SU-DHL-6 (cell line): ENCODE measurements around the gene GPD1.

ENCODE experiments used
- H2AFZ ChIP-seq: fragments of 200-600 bp; sonication (generic); 2 replicates; pipeline ENCODE4 v1.6.1; 2014; ENCODE audit warnings: low read depth, mild to moderate bottlenecking, moderate library complexity, mixed read lengths, antibody characterized with exemption, low read length; ENCODE audit not compliant: severe bottlenecking
- H3F3A ChIP-seq: fragments of 200-600 bp; shearing (Covaris generic); 2 replicates; pipeline ENCODE4 v1.6.0; 2016; ENCODE audit warnings: antibody characterized with exemption, mild to moderate bottlenecking; ENCODE audit not compliant: insufficient read depth
- H3K27ac ChIP-seq: fragments of 200-600 bp; sonication (generic); 2 replicates; pipeline ENCODE4 v1.5.1; 2016; ENCODE audit warnings: low read depth, mild to moderate bottlenecking, low read length, moderate library complexity, mixed read lengths
- H3K27me3 ChIP-seq: fragments of 200-600 bp; sonication (generic), shearing (Covaris generic); 2 replicates; pipeline ENCODE4 v1.6.0; 2014; ENCODE audit warnings: mild to moderate bottlenecking, low read length
- H3K36me3 ChIP-seq: fragments of 200-600 bp; sonication (generic); 2 replicates; pipeline ENCODE4 v1.6.1; 2014; ENCODE audit warnings: mild to moderate bottlenecking, low read length, mixed read lengths
- H3K4me2 ChIP-seq: fragments of 300-600, 200-600 bp; shearing (Covaris generic), sonication (generic); 2 replicates; pipeline ENCODE4 v1.6.0; 2014; ENCODE audit warnings: low read length, low read depth, mild to moderate bottlenecking; ENCODE audit not compliant: poor library complexity, severe bottlenecking
- H3K4me3 ChIP-seq: fragments of 200-600 bp; sonication (generic); 2 replicates; pipeline ENCODE4 v1.5.1; 2014; ENCODE audit warnings: antibody characterized with exemption, low read length, mild to moderate bottlenecking, mixed read lengths; ENCODE audit not compliant: insufficient read depth, poor library complexity, severe bottlenecking
- H3K79me2 ChIP-seq: fragments of 200-600 bp; sonication (generic); 2 replicates; pipeline ENCODE4 v1.6.1; 2014; ENCODE audit warnings: mild to moderate bottlenecking, low read length, moderate library complexity; ENCODE audit not compliant: insufficient read depth
- H3K9ac ChIP-seq: fragments of 200-600 bp; sonication (generic); 2 replicates; pipeline ENCODE4 v1.7.0; 2014; ENCODE audit warnings: mild to moderate bottlenecking, low read length
- H3K9me2 ChIP-seq: fragments of 200-600 bp; sonication (generic); replicated peaks from 2 replicates; pipeline ENCODE4 v1.6.1; 2014; ENCODE audit warnings: low read length; ENCODE audit not compliant: insufficient read depth
- H3K9me3 ChIP-seq: fragments of 200-600 bp; sonication (generic); 2 replicates; pipeline ENCODE4 v1.6.1; 2014; ENCODE audit warnings: low read length, mixed read lengths; ENCODE audit not compliant: insufficient read depth
- H4K20me1 ChIP-seq: fragments of 200-600 bp; sonication (generic); 2 replicates; pipeline ENCODE4 v1.6.1; 2014; ENCODE audit warnings: low read depth, mild to moderate bottlenecking, antibody characterized with exemption, low read length, moderate library complexity, mixed read lengths
- CTCF ChIP-seq: fragments of 200-600 bp; sonication (generic); IDR thresholded peaks from one replicate; pipeline ENCODE4 v1.5.1; 2017; ENCODE audit warnings: antibody characterized with exemption, mild to moderate bottlenecking, low read length, moderate library complexity; ENCODE audit not compliant: insufficient read depth, poor library complexity, severe bottlenecking
- EZH2phosphoT487 ChIP-seq: fragments of 200-600 bp; sonication (generic), shearing (Covaris generic); conservative IDR thresholded peaks from 2 replicates; pipeline ENCODE4 v1.6.1; 2018; ENCODE audit warnings: mild to moderate bottlenecking, antibody characterized with exemption, low read length, moderate library complexity, mixed read lengths

The GPD1 gene

DNA sequence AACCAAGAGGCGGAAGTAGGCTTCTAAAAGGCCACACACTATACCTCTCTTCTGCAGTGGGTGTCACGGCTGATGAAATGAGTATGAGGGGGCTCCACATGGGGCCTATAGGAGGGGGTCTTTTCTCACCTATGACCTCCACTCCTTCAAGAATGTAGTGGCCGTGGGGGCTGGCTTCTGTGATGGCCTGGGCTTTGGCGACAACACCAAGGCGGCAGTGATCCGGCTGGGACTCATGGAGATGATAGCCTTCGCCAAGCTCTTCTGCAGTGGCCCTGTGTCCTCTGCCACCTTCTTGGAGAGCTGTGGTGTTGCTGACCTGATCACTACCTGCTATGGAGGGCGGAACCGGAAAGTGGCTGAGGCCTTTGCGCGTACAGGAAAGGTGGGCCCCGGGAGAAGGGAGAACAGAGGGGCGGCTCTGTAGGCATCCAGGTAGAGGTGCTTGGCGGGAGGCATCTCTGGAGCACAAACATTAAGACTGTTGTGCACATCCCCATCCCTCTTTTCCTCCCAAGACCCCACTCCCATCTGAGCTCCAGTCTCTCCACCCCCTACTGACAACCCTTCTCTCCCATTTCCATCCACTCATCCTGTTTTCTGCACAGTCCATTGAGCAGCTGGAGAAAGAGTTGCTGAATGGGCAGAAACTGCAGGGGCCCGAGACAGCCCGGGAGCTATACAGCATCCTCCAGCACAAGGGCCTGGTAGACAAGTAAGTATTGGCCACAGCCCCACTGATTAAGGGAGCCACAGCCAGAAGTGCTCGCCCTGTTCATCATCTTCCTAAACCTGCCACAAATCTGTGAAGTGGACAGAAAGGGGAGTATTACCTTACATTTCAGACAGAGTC, 3.8 kb downstream of the GPD1 start:
- Histone ChIP-seq H4K20me1 (no peaks in the 10 kb centered on the region), H3K9me2 (no peaks in the 10 kb centered on the region), H3K79me2 (peaks cover 5% of the 10 kb centered on the region), H3K36me3 (no peaks in the 10 kb centered on the region), H3F3A (no peaks in the 10 kb centered on the region), H3K4me2 (no peak overlapping the region), H3K27ac (no peak overlapping the region), H3K4me3 (no peak overlapping the region), H2AFZ (no peak overlapping the region), H3K9ac (no peak overlapping the region), H3K9me3 (no peaks in the 10 kb centered on the region), H3K27me3 (no peaks in the 10 kb centered on the region)
- TF ChIP-seq EZH2phosphoT487 (no peak), CTCF (no peak)

DNA sequence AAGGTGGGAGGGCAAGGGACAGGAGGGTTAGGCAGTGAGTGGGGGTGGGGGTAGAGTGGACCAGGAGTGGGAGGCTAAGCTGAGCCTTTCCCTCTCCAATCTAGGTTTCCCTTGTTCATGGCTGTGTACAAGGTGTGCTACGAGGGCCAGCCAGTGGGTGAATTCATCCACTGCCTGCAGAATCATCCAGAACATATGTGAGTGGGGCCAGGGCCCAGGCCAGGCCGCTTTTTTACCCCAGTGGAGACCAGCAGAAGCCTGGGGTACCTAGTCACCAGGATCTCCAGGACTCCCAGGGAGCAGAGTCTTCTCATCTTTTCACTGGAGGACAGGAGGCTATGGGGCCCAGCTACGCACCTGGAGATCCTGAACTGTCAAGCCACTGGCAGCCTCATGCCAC, 5.5 kb downstream of the GPD1 start:
- Histone ChIP-seq H3K36me3 (no peaks in the 10 kb centered on the region), H3K27ac (no peak overlapping the region), H3K27me3 (no peaks in the 10 kb centered on the region), H3F3A (no peaks in the 10 kb centered on the region), H3K9ac (no peak overlapping the region), H2AFZ (no peak overlapping the region), H3K9me2 (no peaks in the 10 kb centered on the region), H4K20me1 (no peaks in the 10 kb centered on the region), H3K9me3 (no peaks in the 10 kb centered on the region), H3K4me3 (no peak overlapping the region), H3K4me2 (no peak overlapping the region), H3K79me2 (peaks cover 20% of the 10 kb centered on the region)
- no peak for TF ChIP-seq EZH2phosphoT487
- TF ChIP-seq CTCF = no peak

GRCh38 chr12:50110127-50110761, 6.4 kb downstream of the GPD1 start:
- H3K9me3 ChIP-seq = no peaks in the 10 kb centered on the region
- no peaks in the 10 kb centered on the region for H3K9me2 ChIP-seq
- no peak overlapping the region for H3K27ac ChIP-seq
- H3K79me2 ChIP-seq = peaks cover 27% of the 10 kb centered on the region
- TF ChIP-seq CTCF (no peak), EZH2phosphoT487 (no peak)
- no peaks in the 10 kb centered on the region for H3K27me3 ChIP-seq
- no peaks in the 10 kb centered on the region for H4K20me1 ChIP-seq
- no peak overlapping the region for H3K4me3 ChIP-seq
- H3K4me2 ChIP-seq = no peak overlapping the region
- no peaks in the 10 kb centered on the region for H3K36me3 ChIP-seq
- no peaks in the 10 kb centered on the region for H3F3A ChIP-seq
- peak overlapping the region; percentile 44; the same call in 1 of the 2 replicates for H3K9ac ChIP-seq
- H2AFZ ChIP-seq = peak overlapping the region; percentile 95
